GM23338 (cell line): ENCODE results near the gene GP1BB.
A peak's percentile ranks its signal among the peaks of the same experiment; 100 is the strongest.

ENCODE experiments used
- EZH2 ChIP-seq: fragments of 200-600 bp; sonication (generic); IDR thresholded peaks from one replicate; pipeline ENCODE4 v1.8.0; 2017; ENCODE audit warnings: antibody characterized with exemption, mild to moderate bottlenecking, low read depth; ENCODE audit not compliant: unreplicated experiment
- EZH2phosphoT487 ChIP-seq: fragments of 200-600 bp; sonication (generic); IDR thresholded peaks from one replicate; pipeline ENCODE4 v1.8.1; 2018; ENCODE audit warnings: antibody characterized with exemption; ENCODE audit not compliant: unreplicated experiment
- NANOG ChIP-seq: IDR thresholded peaks from 2 replicates; pipeline ENCODE4 v1.6.1; 2016; ENCODE audit warnings: antibody characterized with exemption, borderline replicate concordance
- POLR2AphosphoS5 ChIP-seq: IDR thresholded peaks from 2 replicates; pipeline ENCODE4 v1.6.1; 2016; ENCODE audit warnings: antibody characterized with exemption, low read depth
- ZNF331 ChIP-seq: fragments of 250-450 bp; sonication (Bioruptor Pico); IDR thresholded peaks from 2 replicates; pipeline ENCODE4 v1.5.0; 2020; ENCODE audit warnings: low read depth, mild to moderate bottlenecking, moderate library complexity
- TF ChIP-seq, protein P1 (sequence below), 2 experiments: fragments of 200-600 bp in 1 of 2; sonication (generic) in 1 of 2; conservative IDR thresholded peaks; 2 replicates each; pipeline versions ENCODE4 v1.5.1 to v1.6.1; 2016 to 2017; ENCODE audit warnings: antibody characterized with exemption in 2 of 2, low read depth in 2 of 2, mild to moderate bottlenecking in 2 of 2, moderate library complexity in 1 of 2
- TF ChIP-seq, protein P2 (sequence below): IDR thresholded peaks from one replicate; pipeline ENCODE4 v1.6.1; 2018; ENCODE audit warnings: antibody characterized with exemption; ENCODE audit not compliant: unreplicated experiment

DNA sequence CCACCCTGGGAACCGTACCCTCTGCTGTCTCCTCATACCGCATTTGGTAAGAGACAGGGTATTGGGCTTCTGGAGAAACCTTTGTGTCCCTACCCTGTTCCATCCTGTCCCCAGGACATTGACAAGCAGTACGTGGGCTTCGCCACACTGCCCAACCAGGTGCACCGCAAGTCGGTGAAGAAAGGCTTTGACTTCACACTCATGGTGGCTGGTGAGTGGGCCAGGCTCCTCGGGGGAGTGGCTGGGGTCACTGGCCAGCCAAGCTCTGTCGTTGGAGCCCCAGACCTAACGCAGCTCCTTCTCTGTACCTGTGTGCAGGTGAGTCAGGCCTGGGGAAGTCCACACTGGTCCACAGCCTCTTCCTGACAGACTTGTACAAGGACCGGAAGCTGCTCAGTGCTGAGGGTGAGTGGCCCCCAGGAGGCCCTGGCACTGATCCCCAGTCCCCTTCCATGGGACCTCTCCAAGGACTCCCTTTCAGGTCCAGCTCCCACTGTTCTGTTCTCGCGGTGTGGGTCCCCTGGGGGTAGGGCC, 3.8 kb upstream of the GP1BB start:
- TF ChIP-seq, protein P1, sequence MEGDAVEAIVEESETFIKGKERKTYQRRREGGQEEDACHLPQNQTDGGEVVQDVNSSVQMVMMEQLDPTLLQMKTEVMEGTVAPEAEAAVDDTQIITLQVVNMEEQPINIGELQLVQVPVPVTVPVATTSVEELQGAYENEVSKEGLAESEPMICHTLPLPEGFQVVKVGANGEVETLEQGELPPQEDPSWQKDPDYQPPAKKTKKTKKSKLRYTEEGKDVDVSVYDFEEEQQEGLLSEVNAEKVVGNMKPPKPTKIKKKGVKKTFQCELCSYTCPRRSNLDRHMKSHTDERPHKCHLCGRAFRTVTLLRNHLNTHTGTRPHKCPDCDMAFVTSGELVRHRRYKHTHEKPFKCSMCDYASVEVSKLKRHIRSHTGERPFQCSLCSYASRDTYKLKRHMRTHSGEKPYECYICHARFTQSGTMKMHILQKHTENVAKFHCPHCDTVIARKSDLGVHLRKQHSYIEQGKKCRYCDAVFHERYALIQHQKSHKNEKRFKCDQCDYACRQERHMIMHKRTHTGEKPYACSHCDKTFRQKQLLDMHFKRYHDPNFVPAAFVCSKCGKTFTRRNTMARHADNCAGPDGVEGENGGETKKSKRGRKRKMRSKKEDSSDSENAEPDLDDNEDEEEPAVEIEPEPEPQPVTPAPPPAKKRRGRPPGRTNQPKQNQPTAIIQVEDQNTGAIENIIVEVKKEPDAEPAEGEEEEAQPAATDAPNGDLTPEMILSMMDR (conservative IDR thresholded peaks at IDR 0.05; ENCODE audit: low read depth in 2 of 2), result no peak
- TF ChIP-seq, protein P2, sequence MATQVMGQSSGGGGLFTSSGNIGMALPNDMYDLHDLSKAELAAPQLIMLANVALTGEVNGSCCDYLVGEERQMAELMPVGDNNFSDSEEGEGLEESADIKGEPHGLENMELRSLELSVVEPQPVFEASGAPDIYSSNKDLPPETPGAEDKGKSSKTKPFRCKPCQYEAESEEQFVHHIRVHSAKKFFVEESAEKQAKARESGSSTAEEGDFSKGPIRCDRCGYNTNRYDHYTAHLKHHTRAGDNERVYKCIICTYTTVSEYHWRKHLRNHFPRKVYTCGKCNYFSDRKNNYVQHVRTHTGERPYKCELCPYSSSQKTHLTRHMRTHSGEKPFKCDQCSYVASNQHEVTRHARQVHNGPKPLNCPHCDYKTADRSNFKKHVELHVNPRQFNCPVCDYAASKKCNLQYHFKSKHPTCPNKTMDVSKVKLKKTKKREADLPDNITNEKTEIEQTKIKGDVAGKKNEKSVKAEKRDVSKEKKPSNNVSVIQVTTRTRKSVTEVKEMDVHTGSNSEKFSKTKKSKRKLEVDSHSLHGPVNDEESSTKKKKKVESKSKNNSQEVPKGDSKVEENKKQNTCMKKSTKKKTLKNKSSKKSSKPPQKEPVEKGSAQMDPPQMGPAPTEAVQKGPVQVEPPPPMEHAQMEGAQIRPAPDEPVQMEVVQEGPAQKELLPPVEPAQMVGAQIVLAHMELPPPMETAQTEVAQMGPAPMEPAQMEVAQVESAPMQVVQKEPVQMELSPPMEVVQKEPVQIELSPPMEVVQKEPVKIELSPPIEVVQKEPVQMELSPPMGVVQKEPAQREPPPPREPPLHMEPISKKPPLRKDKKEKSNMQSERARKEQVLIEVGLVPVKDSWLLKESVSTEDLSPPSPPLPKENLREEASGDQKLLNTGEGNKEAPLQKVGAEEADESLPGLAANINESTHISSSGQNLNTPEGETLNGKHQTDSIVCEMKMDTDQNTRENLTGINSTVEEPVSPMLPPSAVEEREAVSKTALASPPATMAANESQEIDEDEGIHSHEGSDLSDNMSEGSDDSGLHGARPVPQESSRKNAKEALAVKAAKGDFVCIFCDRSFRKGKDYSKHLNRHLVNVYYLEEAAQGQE, result no peak
- peak; percentile 30 for TF ChIP-seq EZH2
- TF ChIP-seq POLR2AphosphoS5, result no peak
- TF ChIP-seq ZNF331 (CRISPR knock-in tag), result no peak
- TF ChIP-seq EZH2phosphoT487, result no peak
- TF ChIP-seq NANOG, result no peak
